Activated CD4-positive, alpha-beta T cell treated with anti-CD3 and anti-CD28 coated beads, Interleukin-2, Interleukin-6, amounts not matched to agents 100 ng/mL and 50 ng/mL, durations not matched to agents 16 hours and 8 hours (primary cell): ENCODE results near the gene DXO.
A peak's percentile ranks its signal among the peaks of the same experiment; 100 is the strongest.
"Not testable (repeated sequence)": the region's sequence is repeated elsewhere in the genome, so short reads cannot be mapped to it uniquely, and the experiment has no call there.

Experiments used
- DNase-seq: peaks from one replicate; pipeline ENCODE4 v3.0.0-alpha.2; 2020

DXO gene

GRCh38 chr6:31979238-31979898, 7.4 kb upstream of the DXO start:
- no peak for DNase-seq

GRCh38 chr6:31978831-31979230, 6.9 kb upstream of the DXO start:
- DNase-seq: no peak

GRCh38 chr6:31977816-31978431, 6.0 kb upstream of the DXO start:
- DNase-seq: no peak

GRCh38 chr6:31976065-31976464, 4.1 kb upstream of the DXO start:
- not testable (repeated sequence) for DNase-seq

- peak; percentile 35 for DNase-seq
These were observed 892 bp upstream of the DXO start for GRCh38 chr6:31972709-31973350.

- no peak for DNase-seq
These were observed 502 bp downstream of the DXO start for GRCh38 chr6:31971279-31971992.

GRCh38 chr6:31970604-31971271, 1.2 kb downstream of the DXO start:
- DNase-seq: no peak

GRCh38 chr6:31969712-31970603, 2.0 kb downstream of the DXO start:
- DNase-seq: no peak

GRCh38 chr6:31968791-31969711, 2.9 kb downstream of the DXO start:
- DNase-seq: no peak

- no peak for DNase-seq
These were observed 3.6 kb downstream of the DXO start for GRCh38 chr6:31968326-31968725.

- no peak for DNase-seq
These were observed 4.0 kb downstream of the DXO start for GRCh38 chr6:31967926-31968320.

GRCh38 chr6:31966997-31967925, 4.7 kb downstream of the DXO start:
- no peak for DNase-seq

- no peak for DNase-seq
These were observed 5.4 kb downstream of the DXO start for GRCh38 chr6:31966506-31966905.

GRCh38 chr6:31965700-31966099, 6.2 kb downstream of the DXO start:
- no peak for DNase-seq

- DNase-seq: no peak
These were observed 8.0 kb downstream of the DXO start for GRCh38 chr6:31963921-31964320.

- DNase-seq: no peak
These were observed 10.3 kb downstream of the DXO start for GRCh38 chr6:31961616-31962015.

GRCh38 chr6:31958741-31959739, 12.9 kb downstream of the DXO start, which contains the start of the genes NELFE and SKIC2:
Gene NELFE, minus strand, starts transcription at chr6:31958971. Its CDS starts 525 bp downstream, at chr6:31958446.
Gene SKIC2, plus strand, starts transcription at chr6:31959175. Its CDS starts 18 bp downstream, at chr6:31959193.
- peak; percentile 100 for DNase-seq

GRCh38 chr6:31958412-31958740, 13.6 kb downstream of the DXO start:
- DNase-seq: no peak
